ENCODE data around the gene GKN1.
"Not testable (repeated sequence)": the region's sequence is repeated elsewhere in the genome, so short reads cannot be mapped to it uniquely, and the experiment has no call there.

Gene GKN1, protein sequence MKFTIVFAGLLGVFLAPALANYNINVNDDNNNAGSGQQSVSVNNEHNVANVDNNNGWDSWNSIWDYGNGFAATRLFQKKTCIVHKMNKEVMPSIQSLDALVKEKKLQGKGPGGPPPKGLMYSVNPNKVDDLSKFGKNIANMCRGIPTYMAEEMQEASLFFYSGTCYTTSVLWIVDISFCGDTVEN

DNA sequence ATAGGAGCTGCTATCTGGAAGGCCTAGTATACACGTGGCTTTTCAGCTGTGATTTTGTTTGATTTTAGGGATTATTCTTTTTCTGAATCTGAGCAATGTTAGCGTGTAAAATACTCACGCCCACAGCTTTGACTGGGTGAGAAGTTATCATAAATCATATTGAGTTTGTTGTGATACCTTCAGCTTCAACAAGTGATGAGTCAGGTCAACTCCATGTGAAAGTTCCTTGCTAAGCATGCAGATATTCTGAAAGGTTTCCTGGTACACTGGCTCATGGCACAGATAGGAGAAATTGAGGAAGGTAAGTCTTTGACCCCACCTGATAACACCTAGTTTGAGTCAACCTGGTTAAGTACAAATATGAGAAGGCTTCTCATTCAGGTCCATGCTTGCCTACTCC is at the start of gene GKN1:
GKN1 (plus strand) TSS at position 386 of the 400 bp plus-strand sequence. CDS start 42 bp downstream, outside the sequence.
- DNase-seq: no peak

DNA sequence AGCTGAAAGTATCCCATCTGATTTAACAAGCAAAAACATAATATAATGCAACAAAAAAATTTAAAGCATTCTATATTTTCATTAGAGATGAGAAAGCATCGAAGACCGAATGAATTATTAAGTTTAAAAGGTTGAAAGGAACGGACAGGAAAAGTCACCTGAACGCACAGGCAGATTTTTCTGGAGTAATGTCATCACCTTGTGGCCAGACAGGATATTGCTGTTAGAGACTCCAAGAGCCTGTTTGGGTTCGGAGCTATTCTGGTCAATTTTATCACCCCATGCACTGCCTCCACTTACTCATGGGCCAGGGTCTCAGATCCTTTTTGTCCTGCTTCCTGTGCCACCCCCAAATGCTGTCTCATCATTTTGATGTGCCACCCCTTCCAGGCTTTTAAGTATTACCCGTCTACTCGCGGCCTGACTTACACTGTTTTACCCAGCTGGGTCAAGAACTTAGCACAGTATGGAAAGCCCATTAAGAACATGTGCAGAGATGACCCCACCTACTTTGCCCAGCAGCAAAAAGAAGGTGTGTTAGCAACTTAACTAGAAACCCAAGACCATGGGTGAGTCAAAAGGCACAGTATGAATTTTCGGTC is 49.0 kb upstream of the GKN1 start:
- no peak for DNase-seq

DNA sequence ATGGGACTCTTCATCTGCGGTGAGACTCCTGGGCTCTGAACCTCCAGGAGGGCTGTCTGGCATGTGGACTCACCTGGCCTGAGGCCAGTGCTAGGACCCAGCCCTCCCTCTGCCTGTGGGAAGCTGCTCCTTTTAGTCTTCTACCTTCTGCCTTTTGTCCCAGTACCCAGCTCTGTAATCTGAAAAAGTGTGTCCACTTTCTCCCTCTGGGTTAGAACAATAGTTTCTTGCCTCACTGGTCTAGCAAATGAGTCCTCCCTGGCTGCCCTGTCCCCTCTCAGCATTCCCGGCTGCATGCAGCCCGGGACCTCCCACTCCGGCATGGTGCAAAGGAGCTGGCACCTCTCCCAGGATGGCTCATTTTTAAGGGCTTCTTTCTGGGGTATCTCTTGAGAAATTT is 47.6 kb upstream of the GKN1 start:
- no peak for DNase-seq

DNA sequence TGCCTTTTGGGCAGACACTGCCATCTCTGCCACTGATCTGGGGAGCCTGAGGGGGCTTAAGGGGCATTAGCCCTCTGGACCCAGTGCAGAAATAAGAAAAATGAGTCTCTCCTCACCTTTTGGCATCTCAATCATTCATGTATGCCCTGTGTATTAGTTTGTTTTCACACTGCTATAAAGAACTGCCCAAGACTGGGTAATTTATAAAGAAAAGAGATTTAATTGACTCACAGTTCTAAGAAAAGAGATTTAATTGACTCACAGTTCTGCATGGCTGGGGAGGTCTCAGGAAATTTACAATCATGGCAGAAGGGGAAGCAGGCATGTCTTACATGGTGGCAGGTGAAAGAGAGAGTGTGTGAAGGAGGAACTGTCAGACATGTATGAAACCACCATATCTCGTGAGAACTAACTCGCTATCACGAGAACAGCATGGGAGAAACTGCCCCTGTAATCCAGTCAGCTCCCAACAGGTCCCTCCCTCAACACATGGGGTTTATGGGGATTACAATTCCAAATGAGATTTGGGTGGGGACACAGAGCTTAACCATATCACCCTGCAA is 43.2 kb upstream of the GKN1 start:
- no peak for DNase-seq

DNA sequence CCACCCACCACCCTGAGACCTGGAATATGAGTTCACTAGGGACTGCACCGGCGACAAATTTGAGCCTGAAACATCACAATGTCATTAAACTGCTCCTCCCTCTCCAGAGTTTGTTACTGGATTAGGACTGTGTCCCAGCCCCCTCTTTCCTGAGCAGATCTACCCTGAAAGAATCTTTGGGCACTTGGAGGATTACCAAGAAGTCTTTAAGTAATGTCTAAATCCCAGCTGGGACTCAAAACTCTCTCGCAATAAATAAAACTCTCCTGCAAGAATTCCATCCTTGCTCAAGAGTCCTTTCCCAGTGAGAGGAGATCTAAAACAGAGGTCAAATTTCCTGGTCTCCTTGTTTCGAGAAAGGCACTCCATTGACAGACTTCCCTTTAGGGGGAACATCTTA is 42.6 kb upstream of the GKN1 start:
- DNase-seq: no peak

DNA sequence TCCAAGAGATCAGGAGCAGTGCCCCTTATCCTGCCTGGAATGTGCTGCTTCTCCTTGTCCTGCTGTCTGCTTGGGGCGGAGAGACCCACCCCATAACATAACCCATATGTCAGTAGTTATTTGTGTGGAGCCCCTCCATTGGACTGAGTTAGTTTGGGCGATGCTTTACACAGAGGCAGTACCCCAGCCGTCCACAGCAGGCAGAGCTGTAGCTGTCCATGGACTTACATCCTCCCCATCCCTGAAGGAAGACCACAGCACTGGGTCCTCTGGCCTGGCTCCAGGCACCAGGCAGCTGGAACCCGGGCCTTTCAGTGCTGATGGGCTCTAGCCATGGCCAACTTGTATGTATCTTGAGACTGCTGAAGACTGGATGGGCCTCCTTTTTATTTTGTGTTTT is 42.0 kb upstream of the GKN1 start:
- DNase-seq: no peak

DNA sequence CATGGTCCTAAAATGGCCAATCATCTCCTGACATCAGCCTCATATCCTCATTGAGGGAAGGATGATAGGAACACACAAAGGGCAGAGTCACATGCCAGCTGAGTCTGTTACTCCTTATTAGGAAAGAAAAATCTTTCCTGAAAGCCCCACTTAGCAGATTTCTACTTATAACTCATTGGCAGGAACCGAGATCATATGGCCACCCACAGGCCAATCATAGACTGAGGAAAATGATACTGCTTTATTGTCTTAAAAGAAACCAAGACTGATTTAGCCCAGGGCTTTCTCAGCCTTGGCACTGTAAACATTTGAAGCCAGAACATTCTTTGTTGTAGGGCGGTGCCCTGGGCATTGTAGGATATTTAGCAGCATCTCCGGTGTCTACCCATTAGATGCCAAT is 40.4 kb upstream of the GKN1 start:
- no peak for DNase-seq

DNA sequence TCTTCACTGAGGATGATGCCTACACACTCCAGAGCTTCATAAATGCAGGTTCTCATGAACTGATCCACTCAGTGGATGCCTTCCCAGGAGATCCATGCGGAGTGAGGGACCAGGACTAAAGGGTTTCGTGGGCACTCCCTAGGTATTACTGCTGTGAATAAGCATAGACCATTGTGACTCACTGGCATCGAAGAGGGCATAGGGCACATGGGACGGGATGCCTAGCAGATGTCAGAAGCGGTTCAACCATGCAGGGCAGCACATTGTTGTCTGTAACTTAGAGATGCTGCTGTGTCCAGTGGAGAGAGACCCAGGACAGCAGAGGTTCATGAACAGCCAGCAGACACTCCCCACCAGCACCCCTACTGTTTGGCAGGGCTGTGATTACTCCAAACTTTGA is 39.0 kb upstream of the GKN1 start:
- no peak for DNase-seq

DNA sequence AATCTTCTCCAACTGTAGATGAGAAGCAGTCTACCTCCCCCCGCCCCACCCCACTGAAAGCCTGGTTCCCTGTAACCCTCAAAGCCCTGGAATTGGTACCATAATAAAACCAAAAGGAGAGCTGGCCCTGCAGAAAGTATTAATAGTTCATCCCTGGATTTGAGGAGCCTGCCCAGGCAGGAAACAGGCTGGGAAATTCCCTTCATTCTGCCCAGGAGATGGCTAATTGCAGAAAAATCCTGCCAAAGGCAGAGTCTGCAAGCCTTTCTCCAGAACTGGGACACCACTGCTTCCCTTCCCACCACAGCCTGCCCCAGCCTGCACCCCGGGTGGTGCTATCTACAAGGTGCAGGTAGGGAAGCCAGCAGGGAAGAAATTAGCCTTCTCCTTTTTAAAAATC is 38.0 kb upstream of the GKN1 start:
- no peak for DNase-seq

DNA sequence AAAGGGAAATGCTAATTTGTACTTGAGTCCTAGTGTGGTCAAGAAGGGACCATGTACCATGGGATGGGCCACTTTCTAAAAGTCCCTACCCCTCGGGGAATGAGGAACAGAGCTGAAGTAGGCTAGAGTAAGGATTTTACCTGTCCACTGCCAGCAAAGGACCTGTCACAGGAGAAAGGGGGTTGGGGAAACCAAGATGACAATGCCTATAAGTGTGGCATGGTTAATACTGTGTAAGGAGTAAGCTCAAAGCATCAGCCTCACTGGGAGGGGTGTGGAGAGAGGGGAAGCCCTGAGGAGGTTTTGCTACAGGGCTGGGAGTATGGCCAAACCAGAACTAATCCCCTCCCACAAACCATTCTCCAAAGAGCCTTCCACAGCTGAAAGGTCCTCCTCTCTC is 37.5 kb upstream of the GKN1 start:
- DNase-seq: no peak

DNA sequence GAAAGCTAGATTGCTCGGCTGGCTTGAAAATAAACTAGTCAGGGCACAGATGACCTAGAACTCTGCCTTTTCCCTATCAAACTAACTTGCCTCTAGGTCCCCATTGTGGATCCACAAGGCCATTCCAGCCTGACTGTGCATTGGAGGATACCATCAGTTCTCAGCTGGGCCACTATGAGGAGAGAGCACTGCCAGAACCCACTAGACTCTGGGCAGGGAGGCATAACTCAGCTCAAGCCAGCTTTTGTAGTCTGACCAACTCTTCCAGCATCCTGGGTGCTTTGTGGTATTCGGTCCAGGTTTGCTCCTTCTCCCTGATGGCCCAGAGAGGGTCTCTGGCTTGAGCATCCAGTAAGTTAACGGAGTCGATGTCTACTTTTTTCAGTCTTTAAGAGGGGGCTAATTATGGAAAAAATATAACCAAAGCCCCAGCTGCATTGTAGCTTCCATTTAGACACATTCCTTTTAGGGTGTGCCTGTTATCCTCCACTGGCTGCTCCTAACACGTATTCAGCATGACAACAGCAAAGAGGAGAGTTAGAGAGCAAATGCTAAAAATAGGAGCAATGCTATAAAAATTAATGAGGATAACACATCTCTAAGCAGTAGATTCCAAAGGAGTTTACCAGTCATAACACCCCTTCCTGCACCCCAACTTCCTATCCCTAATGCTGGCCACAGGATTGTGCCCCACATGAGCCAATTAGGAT is 36.9 kb upstream of the GKN1 start:
- DNase-seq: no peak

DNA sequence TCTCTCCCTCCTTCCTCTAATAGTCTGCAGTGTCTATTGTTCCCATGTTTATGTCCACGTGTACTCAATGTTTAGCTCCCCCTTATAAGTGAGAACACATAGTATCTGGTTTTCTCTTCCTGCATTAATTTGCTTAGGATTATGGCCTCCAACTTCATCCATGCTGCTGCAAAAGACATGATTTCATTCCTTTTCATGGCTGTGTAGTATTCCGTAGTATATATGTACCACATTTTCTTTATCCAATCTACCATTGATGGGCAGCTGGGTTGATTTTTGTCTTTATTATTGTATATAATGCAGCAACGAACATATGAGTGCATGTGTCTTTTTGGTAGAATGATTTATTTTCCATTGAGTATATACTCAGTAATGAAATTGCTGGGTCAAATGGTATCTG is 35.5 kb upstream of the GKN1 start:
- no peak for DNase-seq

DNA sequence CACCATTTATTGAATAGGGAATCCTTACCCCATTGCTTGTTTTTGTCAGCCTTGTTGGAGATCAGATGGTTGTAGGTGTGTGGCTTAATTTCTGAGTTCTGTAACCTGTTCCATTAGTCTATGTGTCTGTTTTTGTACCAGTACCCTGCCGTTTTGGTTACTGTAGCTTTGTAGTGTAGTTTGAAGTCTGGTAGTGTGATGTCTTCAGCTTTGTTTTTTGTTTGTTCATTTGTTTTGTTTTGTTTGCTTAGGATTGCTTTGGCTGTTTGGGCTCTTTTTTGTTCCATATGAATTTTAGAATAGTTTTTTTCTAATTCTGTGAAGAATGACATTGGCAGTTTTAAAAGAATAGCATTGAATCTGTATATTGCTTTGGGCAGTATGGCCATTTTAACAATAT is 34.5 kb upstream of the GKN1 start:
- DNase-seq: no peak

DNA sequence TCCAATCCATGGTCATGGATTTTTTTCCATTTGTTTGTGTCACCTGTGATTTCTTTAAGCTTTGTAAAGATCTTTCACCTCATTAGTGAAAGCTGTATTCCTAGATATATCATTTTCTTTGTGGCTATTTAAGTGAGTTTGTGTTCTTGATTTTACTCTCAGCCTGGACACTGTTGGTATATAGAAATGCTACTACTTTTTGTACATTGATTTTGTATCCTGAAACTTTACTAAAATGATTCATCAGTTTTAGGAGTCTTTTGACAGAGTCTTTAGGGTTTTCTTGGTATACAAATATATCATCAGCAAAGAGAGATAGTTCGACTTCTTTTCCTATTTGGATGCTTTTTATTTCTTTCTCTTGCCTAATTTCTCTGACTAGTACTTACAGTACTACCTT is 34.1 kb upstream of the GKN1 start:
- no peak for DNase-seq

DNA sequence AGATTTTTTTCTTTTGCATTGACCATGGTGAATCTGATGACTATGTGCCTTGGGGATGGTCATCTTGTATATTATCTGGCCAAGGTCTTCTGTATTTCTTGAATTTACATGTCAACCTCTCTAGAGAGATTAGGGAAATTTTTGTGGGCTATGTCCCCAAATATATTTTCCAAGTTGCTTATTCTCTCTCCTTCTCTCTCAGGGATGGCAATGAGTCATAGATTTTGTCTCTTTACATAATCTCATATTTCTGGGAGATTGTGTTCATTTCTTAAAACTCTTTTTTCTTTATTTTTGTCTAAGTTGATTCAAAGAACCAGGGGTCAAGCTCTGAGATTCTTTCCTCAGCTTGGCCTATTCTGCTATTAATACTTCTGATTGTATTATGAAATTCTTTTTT is 31.6 kb upstream of the GKN1 start:
- DNase-seq: no peak

DNA sequence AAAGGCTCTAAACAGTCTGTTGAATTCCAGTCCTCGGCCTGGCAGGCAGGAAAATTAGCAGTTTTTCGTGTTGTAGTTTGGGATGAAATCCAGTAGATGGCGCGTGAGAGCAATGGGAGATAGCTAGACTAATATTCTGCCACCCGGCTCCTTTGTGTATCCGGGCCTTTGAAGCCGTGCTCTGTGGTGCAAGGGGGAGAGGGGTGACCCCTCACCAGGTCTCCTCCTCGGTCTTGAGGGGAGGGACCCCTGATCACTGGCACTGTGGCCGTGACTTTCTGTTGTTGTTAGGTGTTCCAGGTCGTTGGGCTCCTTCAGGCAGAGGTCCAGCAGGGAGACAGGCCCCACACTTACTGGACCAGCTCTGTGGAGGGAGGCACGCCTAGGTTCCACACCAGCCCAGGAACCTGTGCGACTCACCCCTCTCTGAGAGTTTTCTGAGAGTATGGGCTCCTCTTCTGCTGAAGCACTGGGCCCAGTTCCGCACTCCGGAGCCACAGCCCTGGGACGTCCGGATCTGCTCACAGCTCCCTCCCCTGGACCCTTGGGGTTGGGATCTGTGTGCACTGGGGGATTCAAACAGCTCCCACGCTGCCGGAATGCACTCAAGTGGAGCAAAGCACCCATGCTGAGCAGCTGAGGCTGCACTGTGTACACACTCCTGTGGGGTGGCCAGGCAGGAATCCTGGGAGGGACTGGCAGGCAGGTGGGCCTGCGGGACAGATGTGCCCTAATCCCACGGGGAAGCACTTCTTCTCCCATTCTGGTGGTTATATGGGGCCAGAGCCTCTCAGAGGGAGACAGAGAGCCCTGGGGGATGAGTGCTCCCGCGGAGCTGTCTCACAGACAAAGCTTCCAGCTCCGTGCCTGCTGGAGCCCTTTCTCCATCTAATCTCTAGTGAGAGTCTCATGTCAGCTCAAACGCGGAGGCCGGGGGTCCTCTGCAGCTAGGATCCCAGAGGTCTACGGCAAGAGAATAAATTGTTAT is 30.6 kb upstream of the GKN1 start:
- peak; percentile 44 for DNase-seq

DNA sequence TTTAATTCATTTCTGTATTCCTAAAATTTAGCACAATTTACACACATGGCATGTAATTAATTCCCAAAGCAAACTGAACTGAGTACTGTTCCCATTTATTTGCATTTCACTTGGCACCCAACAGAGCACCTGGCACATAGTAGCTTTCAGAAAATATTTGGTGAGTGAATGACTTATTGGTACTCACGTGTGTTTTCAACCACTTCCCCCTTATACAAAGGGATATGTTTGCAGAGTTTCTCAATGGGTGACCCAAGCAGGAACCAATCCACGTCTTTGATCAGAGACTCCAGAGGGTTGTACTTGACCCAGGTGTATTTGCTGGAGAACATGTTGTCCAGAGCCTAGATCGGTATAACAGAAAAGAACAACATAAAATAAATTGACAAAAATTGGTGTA is 28.3 kb upstream of the GKN1 start:
- DNase-seq: no peak

DNA sequence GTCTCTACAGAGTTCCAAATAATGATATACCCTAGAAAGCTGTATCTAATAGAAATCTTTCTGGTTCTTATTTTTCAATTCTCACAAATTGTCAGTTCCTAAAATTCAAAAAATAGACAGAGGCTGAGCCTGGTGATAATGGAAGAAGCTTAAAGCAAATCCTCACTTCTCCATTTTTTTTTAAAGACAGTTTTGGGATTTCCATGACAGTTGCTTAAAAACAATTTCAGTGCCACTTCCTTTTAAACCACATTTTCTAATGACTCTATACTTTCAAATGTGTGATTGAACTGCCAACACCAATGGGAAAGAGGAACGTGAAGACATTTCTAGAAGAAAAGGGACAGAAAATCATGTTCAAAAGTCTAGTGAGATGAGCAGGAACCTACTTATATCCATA is 25.7 kb upstream of the GKN1 start:
- no peak for DNase-seq

DNA sequence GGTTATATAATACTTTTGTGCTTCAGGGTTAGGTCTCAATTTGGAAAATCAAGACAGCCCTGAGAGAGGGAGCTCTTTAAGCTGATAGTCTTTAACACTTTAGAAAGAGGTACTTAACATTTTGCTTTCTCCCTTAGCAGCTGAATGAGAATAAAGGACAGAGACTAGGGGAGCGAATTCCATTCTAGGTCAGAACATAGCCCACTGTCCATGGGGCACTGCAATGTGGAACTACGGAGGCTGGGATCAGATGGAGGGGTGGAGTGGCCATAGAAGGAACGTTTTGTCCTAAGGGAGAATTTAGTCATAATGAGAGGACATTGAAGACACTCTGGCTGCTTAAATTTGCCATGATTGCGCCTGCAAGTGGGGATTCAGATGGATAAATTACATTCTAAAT is 22.5 kb upstream of the GKN1 start:
- DNase-seq: no peak

DNA sequence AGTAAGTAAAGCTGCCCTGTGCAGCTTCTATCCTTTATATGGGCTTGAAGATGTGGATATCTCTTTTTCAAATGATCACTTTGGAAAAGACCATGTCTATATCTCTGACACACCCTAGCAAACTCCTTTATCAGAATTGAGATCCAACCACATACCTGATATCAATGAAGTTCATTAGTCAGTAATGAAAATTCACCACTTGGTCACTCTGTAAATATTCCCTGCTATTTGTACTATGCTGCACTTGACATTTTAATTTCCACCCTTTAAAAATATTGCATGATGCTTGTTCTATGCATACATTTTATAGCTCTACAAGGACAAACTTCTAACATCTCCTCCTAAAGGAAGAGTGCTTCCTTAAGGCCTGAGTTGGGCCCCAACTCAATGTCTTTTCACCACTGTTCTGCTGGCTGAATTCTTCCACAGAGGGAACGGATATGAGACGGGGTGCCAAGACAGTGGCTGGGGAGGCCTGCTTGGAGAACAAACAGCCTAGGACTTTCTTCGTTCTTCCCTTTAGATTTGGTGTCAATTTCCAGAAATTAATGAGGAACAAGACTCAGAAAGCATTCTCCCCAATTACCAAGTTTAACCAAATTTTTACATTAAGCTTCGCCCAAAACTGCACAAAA is 21.4 kb upstream of the GKN1 start, which contains the start of gene GKN2:
GKN2 (minus strand) TSS at position 7 of the 635 bp plus-strand sequence. CDS start 32 bp downstream, outside the sequence.
- no peak for DNase-seq

DNA sequence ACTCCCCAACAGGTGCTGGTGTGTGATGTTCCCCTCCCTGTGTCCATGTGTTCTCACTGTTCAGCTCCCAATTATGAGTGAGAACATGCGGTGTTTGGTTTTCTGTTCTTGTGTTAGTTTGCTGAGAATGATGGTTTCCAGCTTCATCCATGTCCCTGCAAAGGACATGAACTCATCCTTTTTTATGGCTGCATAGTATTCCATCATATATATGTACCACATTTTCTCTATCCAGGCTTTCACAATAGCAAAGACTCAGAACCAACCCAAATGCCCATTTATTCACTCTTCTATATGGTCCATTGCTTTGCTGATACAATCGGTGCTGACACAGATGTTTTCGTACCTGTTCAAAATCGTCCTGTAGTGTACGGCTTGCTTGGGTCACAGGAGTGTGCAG is 19.0 kb upstream of the GKN1 start:
- DNase-seq: not testable (repeated sequence)

DNA sequence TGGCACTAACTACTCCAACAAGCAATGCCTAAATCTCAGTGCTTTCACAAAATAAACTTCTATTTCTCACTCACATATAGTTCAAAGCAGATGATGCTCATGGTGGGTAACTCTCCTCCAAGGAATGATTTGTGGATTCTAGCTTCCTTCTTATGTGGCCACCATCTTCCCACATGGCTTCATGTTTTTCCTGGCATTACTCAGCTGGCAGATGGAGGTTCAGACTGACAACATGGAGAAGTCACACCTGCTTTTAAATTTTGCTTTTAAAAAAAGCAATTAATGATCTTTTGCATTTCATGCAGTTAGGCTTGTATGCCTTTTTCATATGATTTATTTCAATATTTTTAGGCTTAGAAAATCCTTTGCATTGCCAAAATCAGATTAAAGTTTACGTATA is 15.4 kb upstream of the GKN1 start:
- no peak for DNase-seq
